ENCODE results near the gene ZNF397. TPM values are rescaled to one million over a fixed set of nuclear protein-coding genes. Genes with fewer than 3 reads are reported as not detected.

The ZNF397 gene
- total RNA-seq, 1 experiment from 2014 or later = 23.8 TPM

DNA sequence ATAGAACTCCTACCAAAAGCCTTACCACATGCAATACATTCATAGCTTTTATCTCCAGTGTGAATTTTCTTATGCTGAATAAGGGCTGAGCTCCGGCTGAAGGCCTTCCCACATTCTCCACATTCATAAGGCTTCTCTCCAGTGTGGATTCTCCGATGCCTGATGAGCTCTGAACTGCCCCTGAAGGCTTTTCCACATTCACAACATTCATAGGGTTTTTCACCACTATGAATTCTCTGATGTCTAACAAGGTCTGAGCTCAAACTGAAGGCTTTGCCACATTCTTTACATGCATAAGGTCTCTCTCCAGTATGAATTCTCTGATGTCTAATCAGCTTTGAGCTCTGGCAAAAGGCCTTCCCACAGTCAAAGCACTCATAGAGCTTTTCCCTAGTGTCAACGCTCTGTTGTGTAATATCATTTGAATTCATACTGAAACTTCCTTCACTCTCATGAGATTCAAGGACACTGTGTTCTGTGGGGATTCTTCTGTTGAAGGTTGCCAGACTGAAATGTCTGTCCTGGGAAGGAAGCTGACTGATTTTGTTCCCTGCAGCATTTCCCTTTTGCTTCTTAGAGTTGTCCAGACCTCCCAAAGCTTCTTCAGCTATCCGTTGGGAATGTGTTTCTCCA is 12.9 kb downstream of the ZNF397 start:
- Histone ChIP-seq H4K20me1 (ENCODE audit: insufficient read depth) (no peaks in the 10 kb centered on the region), H3K4me1 (ENCODE audit: control insufficient read depth in 1 of 2, insufficient read depth in 2 of 2, low read length in 2 of 2) (no peaks in the 10 kb centered on the region), H3K27me3 (ENCODE audit: insufficient read depth, low read length) (no peaks in the 10 kb centered on the region), H2AFZ (ENCODE audit: low read depth, low read length, poor library complexity, severe bottlenecking) (no peak overlapping the region), H3K9me3 (ENCODE audit: control insufficient read depth in 1 of 2, insufficient read depth in 1 of 2, low read depth in 1 of 2, low read length in 2 of 2) (peaks cover 8 to 31% of the 10 kb centered on the region in 2 experiments; a peak in 3 of 4 replicates), H3K36me3 (ENCODE audit: control insufficient read depth in 1 of 2, insufficient read depth in 2 of 2, low read length in 2 of 2) (peaks cover 3 to 17% of the 10 kb centered on the region in 2 experiments; a peak in 3 of 4 replicates), H3K27ac (ENCODE audit: low read depth, low read length) (no peak overlapping the region), H3K9me2 (ENCODE audit: insufficient read depth) (no peaks in the 10 kb centered on the region), H3K4me2 (ENCODE audit: low read length) (no peak overlapping the region), H3K4me3 (replicated peaks in 1 of 2; ENCODE audit: low read depth in 1 of 2, low read length in 2 of 2) (no peak overlapping the region), H3K79me2 (ENCODE audit: insufficient read depth, low read length) (no peaks in the 10 kb centered on the region), H3K9ac (ENCODE audit: low read length) (no peak overlapping the region)
- ChIA-PET CTCF (no interaction called here), POLR2A (no interaction called here), RAD21 (ENCODE audit: low non-redundant PET in 1 of 2, low total read pairs in 2 of 2, uncharacterized antibody in 2 of 2, unreplicated experiment in 2 of 2) (no interaction called here)
- ATAC-seq = no peak
- intact Hi-C loops (cut with micrococcal nuclease) = no loop called here
- no TSS peak for BruUV-seq (replicated peaks)
- DNase-seq (ENCODE audit: low read depth, low spot score) = no peak
- TF ChIP-seq ZNF274 (IDR thresholded peaks at IDR 0.05; ENCODE audit: low read depth, low read length) = peak; percentile 72
- TF ChIP-seq EZH2phosphoT487 (IDR thresholded peaks at IDR 0.05; ENCODE audit: borderline replicate concordance) = no peak

DNA sequence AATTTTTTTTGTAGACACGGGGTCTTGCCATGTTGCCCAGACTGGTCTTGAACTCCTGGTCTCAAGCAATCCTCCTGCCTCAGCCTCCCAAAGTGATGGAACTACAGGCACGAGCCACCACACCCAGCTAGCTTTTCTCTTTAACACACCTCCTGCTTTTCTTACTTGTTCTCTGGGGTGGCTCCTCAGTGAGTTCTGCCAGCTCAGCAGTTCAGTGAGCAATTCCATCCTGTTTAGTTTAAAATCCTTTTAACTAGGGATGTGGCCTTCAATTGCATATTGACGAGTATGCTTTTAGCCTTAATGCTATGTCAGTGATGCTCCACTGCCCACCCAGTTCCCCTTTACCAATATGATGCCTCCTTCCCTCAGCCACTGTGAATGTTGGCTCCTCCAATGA is 16.1 kb downstream of the ZNF397 start:
- Histone ChIP-seq H3K36me3 (ENCODE audit: control insufficient read depth in 1 of 2, insufficient read depth in 2 of 2, low read length in 2 of 2) (no peaks in the 10 kb centered on the region; a peak in 1 of 4 replicates), H3K9ac (ENCODE audit: low read length) (no peak overlapping the region), H3K79me2 (ENCODE audit: insufficient read depth, low read length) (no peaks in the 10 kb centered on the region), H4K20me1 (ENCODE audit: insufficient read depth) (no peaks in the 10 kb centered on the region), H3K9me2 (ENCODE audit: insufficient read depth) (no peaks in the 10 kb centered on the region), H3K27me3 (ENCODE audit: insufficient read depth, low read length) (no peaks in the 10 kb centered on the region), H3K27ac (ENCODE audit: low read depth, low read length) (no peak overlapping the region), H2AFZ (ENCODE audit: low read depth, low read length, poor library complexity, severe bottlenecking) (no peak overlapping the region), H3K9me3 (ENCODE audit: control insufficient read depth in 1 of 2, insufficient read depth in 1 of 2, low read depth in 1 of 2, low read length in 2 of 2) (peaks cover 8 to 25% of the 10 kb centered on the region in 2 experiments; a peak in 3 of 4 replicates), H3K4me1 (ENCODE audit: control insufficient read depth in 1 of 2, insufficient read depth in 2 of 2, low read length in 2 of 2) (no peaks in the 10 kb centered on the region), H3K4me3 (replicated peaks in 1 of 2; ENCODE audit: low read depth in 1 of 2, low read length in 2 of 2) (no peak overlapping the region), H3K4me2 (ENCODE audit: low read length) (no peak overlapping the region)
- ChIA-PET RAD21 (ENCODE audit: low non-redundant PET in 1 of 2, low total read pairs in 2 of 2, uncharacterized antibody in 2 of 2, unreplicated experiment in 2 of 2) (no interaction called here), POLR2A (no interaction called here), CTCF (no interaction called here)
- ATAC-seq (no peak), DNase-seq (ENCODE audit: low read depth, low spot score) (no peak)
- intact Hi-C loops (cut with micrococcal nuclease) = no loop called here
- TF ChIP-seq YY1 (IDR thresholded peaks at IDR 0.05; ENCODE audit: extremely low read depth, insufficient replicate concordance, low read depth, low read length) (no peak), SP1 (IDR thresholded peaks at IDR 0.05; ENCODE audit: low read depth) (no peak), TCF7L2 (IDR thresholded peaks at IDR 0.05; ENCODE audit: borderline replicate concordance, extremely low read depth, insufficient read depth, insufficient read length) (no peak), CBX3 (IDR thresholded peaks at IDR 0.05; ENCODE audit: low read depth) (no peak), ELF1 (IDR thresholded peaks at IDR 0.05; ENCODE audit: borderline replicate concordance, low read depth) (no peak), JUND (IDR thresholded peaks at IDR 0.05) (no peak), ZFX (IDR thresholded peaks at IDR 0.05) (no peak), SIN3A (IDR thresholded peaks at IDR 0.05; ENCODE audit: low read depth) (no peak), EZH2phosphoT487 (IDR thresholded peaks at IDR 0.05; ENCODE audit: borderline replicate concordance) (no peak)
- TF ChIP-seq, protein P1, sequence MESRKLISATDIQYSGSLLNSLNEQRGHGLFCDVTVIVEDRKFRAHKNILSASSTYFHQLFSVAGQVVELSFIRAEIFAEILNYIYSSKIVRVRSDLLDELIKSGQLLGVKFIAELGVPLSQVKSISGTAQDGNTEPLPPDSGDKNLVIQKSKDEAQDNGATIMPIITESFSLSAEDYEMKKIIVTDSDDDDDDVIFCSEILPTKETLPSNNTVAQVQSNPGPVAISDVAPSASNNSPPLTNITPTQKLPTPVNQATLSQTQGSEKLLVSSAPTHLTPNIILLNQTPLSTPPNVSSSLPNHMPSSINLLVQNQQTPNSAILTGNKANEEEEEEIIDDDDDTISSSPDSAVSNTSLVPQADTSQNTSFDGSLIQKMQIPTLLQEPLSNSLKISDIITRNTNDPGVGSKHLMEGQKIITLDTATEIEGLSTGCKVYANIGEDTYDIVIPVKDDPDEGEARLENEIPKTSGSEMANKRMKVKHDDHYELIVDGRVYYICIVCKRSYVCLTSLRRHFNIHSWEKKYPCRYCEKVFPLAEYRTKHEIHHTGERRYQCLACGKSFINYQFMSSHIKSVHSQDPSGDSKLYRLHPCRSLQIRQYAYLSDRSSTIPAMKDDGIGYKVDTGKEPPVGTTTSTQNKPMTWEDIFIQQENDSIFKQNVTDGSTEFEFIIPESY (IDR thresholded peaks at IDR 0.05; ENCODE audit: extremely low read depth, insufficient replicate concordance, low read length) = no peak
- TF ChIP-seq, protein P2, sequence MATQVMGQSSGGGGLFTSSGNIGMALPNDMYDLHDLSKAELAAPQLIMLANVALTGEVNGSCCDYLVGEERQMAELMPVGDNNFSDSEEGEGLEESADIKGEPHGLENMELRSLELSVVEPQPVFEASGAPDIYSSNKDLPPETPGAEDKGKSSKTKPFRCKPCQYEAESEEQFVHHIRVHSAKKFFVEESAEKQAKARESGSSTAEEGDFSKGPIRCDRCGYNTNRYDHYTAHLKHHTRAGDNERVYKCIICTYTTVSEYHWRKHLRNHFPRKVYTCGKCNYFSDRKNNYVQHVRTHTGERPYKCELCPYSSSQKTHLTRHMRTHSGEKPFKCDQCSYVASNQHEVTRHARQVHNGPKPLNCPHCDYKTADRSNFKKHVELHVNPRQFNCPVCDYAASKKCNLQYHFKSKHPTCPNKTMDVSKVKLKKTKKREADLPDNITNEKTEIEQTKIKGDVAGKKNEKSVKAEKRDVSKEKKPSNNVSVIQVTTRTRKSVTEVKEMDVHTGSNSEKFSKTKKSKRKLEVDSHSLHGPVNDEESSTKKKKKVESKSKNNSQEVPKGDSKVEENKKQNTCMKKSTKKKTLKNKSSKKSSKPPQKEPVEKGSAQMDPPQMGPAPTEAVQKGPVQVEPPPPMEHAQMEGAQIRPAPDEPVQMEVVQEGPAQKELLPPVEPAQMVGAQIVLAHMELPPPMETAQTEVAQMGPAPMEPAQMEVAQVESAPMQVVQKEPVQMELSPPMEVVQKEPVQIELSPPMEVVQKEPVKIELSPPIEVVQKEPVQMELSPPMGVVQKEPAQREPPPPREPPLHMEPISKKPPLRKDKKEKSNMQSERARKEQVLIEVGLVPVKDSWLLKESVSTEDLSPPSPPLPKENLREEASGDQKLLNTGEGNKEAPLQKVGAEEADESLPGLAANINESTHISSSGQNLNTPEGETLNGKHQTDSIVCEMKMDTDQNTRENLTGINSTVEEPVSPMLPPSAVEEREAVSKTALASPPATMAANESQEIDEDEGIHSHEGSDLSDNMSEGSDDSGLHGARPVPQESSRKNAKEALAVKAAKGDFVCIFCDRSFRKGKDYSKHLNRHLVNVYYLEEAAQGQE (IDR thresholded peaks at IDR 0.05; ENCODE audit: low read depth) = no peak
- no TSS peak for BruUV-seq (replicated peaks)
